ENCODE data around the gene DNAL1. TPM values are rescaled to one million over a fixed set of nuclear protein-coding genes. Genes with fewer than 3 reads are reported as not detected.

Gene DNAL1
- polyA plus RNA-seq, 1 of the 3 experiments (the other 2 are of a cell fraction), result 2.6 TPM

- Histone ChIP-seq H3K4me1 (ENCODE audit: control insufficient read depth in 1 of 2, insufficient read depth in 2 of 2, low read depth in 1 of 2, low read length in 1 of 2) (peaks cover 21 to 61% of the 10 kb centered on the region in 2 experiments; a peak in 3 of 4 replicates), H3K4me3 (ENCODE audit: low read depth in 2 of 2, low read length in 1 of 2) (no peak overlapping the region), H3K9me3 (no peaks in the 10 kb centered on the region), H3K36me3 (replicated peaks in 1 of 2; ENCODE audit: control insufficient read depth in 1 of 2, insufficient read depth in 2 of 2, low read length in 1 of 2) (peaks cover 0 to 9% of the 10 kb centered on the region in 2 experiments), H3K4me2 (peak overlapping the region; percentile 60), H3K27me3 (ENCODE audit: insufficient read depth) (no peaks in the 10 kb centered on the region), H3K9me2 (no peaks in the 10 kb centered on the region), H2AFZ (ENCODE audit: low read depth) (no peak overlapping the region), H3K27ac (ENCODE audit: low read depth in 2 of 2, low read length in 1 of 2) (peak overlapping the region in 1 of 2 experiments; percentile 9; a peak in 2 of 4 replicates), H3K79me2 (ENCODE audit: insufficient read depth) (peaks cover 66% of the 10 kb centered on the region), H3F3A (replicated peaks; ENCODE audit: insufficient read depth) (no peaks in the 10 kb centered on the region), H3K9ac (no peak overlapping the region), H4K20me1 (ENCODE audit: insufficient read depth) (peaks cover 61% of the 10 kb centered on the region)
- WGBS (ENCODE audit: low lambda C conversion rate), result 77% methylated on average over 4 of the region's 9 CpGs
- peak; percentile 37 for DNase-seq
- CTCF ChIA-PET, result interaction anchor here (1.3 to 4.0 kb wide), 5 partner anchors 9 to 17 kb away, joined by 6 to 20 read pairs (median 8); no protein-coding TSS in a partner anchor
- POLR2A ChIA-PET, result interaction anchor here (1.1 kb wide), 1 partner anchor 19 kb away, joined by 3 read pairs; no protein-coding TSS in a partner anchor
- TF ChIP-seq RAD21 (IDR thresholded peaks at IDR 0.05; ENCODE audit: low read length), result no peak
- no peak for TF ChIP-seq MEF2A (IDR thresholded peaks at IDR 0.05; ENCODE audit: borderline replicate concordance, low read depth)
- TF ChIP-seq USF1 (IDR thresholded peaks at IDR 0.05; ENCODE audit: borderline replicate concordance, low read depth), result no peak
- TF ChIP-seq MAX (IDR thresholded peaks at IDR 0.05; ENCODE audit: low read depth), result no peak
- no peak for TF ChIP-seq CTCF (IDR thresholded peaks at IDR 0.05)
- no peak for TF ChIP-seq JUND (IDR thresholded peaks at IDR 0.05)
- no peak for TF ChIP-seq YY1 (IDR thresholded peaks at IDR 0.05; ENCODE audit: low read depth)
- TF ChIP-seq EP300 (IDR thresholded peaks at IDR 0.05; ENCODE audit: borderline replicate concordance in 1 of 2, low read depth in 1 of 2, low read length in 1 of 2), result no peak
- no peak for TF ChIP-seq GABPA (IDR thresholded peaks at IDR 0.05; ENCODE audit: low read depth)
- TF ChIP-seq NRF1 (IDR thresholded peaks at IDR 0.05; ENCODE audit: low read depth, low read length), result no peak
- no peak for TF ChIP-seq RFX5 (IDR thresholded peaks at IDR 0.05; ENCODE audit: low read length)
- TF ChIP-seq USF2 (IDR thresholded peaks at IDR 0.05; ENCODE audit: borderline replicate concordance, low read depth, low read length), result no peak
- TF ChIP-seq SIN3A (IDR thresholded peaks at IDR 0.05; ENCODE audit: borderline replicate concordance, low read depth, low read length), result no peak
- no peak for TF ChIP-seq TAF1 (IDR thresholded peaks at IDR 0.05; ENCODE audit: borderline replicate concordance, low read depth, low read length)
- no peak for TF ChIP-seq RCOR1 (IDR thresholded peaks at IDR 0.05; ENCODE audit: low read length)
- no peak for TF ChIP-seq FOSL2 (IDR thresholded peaks at IDR 0.05; ENCODE audit: borderline replicate concordance, low read depth)
- no peak for TF ChIP-seq IRF3 (IDR thresholded peaks at IDR 0.05; ENCODE audit: low read depth, low read length)
- TF ChIP-seq FOXM1 (IDR thresholded peaks at IDR 0.05; ENCODE audit: low read depth), result no peak
- TF ChIP-seq GATA2 (CRISPR knock-in tag; IDR thresholded peaks at IDR 0.05), result no peak
These were observed 96.0 kb downstream of the DNAL1 start for GRCh38 chr14:73740618-73741326.
